Stimulated activated CD8-positive, alpha-beta memory T cell treated with anti-CD3 and anti-CD28 coated beads, Interleukin-7, amount 100 ng/mL, for 4 hours (primary cell): ENCODE data around the gene LILRA2.
"Not testable (repeated sequence)": the region's sequence is repeated elsewhere in the genome, so short reads cannot be mapped to it uniquely, and the experiment has no call there.

Experiments used
- DNase-seq, 2 donors: peaks; one replicate each; pipeline ENCODE4 v3.0.0-alpha.2; 2020; ENCODE audit warnings: low read depth in 2 of 2

LILRA2 gene

DNA sequence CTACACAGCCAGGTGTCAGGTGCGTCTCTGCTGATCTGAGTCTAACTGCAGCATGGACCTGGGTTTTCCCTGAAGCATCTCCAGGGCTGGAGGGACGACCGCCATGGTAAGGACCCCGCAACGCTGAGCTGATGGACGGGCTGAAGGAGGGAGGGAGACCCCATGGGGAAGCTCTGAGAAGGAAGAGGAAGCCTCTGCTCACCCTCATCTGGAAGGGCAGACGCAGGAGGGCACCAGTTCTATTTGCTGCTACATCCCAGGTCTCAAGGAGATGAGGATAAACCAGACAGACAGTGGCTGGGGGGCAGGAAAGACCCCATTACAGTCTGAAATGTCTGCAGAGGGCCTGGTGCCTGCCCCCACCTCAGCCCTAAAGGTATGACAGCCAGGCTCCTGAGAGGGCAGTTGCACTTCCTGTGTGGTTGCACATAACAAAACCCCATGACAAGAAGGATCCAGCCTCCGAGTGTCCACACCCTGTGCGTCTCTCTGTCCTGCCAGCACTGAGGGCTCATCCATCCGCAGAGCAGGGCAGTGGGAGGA, at the start of gene LILRA2:
Gene LILRA2, plus strand, starts transcription at position 461 of the 543 bp plus-strand sequence. CDS start 89 bp downstream, outside the sequence.
- DNase-seq, result no peak

- no peak for DNase-seq
Measured at GRCh38 chr19:54525636-54526035, 48.0 kb upstream of the LILRA2 start.

GRCh38 chr19:54526972-54527371, 46.6 kb upstream of the LILRA2 start:
- DNase-seq, result no peak

- no peak for DNase-seq
Measured at GRCh38 chr19:54530866-54531265, 42.7 kb upstream of the LILRA2 start.

DNA sequence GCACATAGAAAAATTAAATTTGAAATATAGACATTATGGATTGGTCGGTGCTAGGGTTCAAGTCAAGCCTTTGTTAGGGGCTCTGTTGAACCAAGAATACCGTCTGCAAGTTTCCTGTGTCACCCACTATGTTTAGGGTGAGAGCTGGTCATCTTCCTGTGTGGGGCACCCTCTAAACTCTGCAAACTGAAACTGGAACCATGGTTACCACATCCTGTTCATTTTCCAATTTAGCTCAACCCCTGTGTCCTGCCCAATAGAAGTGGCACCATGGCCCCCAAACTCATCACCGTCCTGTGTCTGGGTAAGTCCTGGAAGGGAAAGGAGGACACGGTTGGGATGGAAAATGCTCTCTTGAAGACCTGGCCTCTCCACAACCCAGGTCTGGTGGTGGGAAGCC, 41.1 kb upstream of the LILRA2 start:
- DNase-seq, result peak; percentile 5 to 26

DNA sequence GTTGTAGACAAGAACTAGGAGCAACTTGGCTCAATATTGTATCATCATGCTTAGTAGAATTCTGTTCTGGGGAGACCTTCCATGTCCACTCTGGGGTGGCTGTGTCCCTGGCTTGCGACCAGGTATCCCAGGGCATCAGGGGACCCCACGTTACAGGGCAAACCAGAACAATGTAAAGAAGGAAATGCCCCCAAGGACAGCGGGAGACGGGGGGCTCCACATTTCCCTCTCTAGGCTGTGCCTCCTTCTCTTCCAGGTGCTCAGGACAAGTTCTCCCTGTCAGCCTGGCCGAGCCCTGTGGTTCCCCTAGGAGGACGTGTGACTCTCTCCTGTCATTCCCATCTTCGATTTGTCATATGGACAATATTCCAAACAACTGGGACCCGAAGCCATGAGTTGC, 40.1 kb upstream of the LILRA2 start:
- no peak for DNase-seq

DNA sequence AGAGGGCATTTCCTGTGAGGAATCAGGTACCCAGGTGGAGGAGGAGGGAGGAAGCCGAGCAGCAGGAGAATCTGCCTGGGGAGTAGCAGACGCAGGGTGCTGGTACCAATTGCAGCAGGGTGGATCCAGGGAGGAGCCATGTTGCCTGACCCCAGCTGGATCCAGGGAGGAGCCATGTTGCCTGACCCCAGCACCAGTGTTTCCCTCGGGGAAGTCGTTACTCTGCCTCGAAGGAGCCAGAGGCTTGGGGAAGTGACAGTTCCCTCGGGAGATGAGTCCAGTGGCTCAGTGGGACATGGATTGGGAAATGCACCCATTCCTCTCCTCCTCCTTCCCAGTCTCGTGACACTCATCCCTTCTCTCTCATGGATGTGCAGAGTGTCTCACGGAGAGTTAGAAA, 39.4 kb upstream of the LILRA2 start:
- DNase-seq, result no peak

GRCh38 chr19:54535601-54536000, 38.0 kb upstream of the LILRA2 start:
- no peak for DNase-seq

DNA sequence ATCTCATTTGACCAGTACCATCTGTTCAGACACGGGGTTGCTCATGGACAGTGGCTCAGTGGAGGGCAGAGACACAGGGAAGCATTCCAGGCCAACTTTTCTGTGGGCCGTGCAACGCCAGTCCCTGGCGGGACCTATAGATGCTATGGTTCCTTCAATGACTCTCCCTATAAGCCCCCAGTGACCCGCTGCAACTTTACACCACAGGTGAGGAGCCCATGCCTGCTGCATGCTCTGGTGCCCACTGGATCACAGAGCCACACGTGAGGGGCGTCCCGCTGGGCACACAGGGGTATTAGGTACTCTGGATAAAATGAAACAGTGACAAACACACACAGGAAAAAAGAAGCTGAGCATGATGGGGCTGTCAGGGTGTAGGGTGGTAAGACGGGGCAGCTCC, 36.6 kb upstream of the LILRA2 start:
- DNase-seq, result no peak

DNA sequence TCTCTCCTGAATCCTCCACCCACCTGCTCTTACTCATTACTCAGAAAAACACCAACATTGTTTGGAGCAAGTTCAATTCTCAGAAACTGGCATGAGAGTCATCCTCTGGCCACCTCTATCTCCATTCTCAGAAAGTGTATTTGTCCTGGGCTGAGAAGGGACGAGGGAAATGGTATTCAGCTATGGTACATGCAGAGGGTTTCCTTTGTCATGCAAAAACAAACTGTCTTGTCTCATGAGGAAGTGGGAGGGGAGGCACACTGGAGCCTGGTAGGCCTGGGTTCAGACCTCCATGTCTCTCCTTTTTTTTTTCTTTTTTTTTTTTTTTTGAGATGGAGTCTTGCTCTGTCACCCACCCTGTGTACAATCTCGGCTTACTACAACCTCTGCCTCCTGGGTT, 31.9 kb upstream of the LILRA2 start:
- no peak for DNase-seq

DNA sequence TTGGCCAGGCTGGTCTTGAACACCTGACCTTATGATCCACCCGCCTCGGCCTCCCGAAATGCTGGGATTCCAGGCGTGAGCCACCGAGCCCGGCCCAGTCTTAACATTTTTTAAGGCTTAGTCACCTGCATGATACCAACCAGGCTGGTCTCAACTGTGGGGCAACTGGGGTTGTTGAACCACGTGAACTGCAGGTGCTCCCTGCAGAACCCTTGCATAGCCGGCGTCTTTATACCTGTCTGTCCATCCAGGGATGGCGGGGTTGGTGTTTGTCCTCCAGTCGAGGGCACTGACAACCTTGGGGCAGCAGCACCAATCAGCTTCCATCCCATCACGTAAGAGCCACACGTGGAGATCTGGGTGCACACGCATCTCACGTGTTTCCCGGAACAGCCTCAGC, 24.8 kb upstream of the LILRA2 start:
- no peak for DNase-seq

GRCh38 chr19:54549224-54549623, 24.4 kb upstream of the LILRA2 start:
- DNase-seq, result no peak

DNA sequence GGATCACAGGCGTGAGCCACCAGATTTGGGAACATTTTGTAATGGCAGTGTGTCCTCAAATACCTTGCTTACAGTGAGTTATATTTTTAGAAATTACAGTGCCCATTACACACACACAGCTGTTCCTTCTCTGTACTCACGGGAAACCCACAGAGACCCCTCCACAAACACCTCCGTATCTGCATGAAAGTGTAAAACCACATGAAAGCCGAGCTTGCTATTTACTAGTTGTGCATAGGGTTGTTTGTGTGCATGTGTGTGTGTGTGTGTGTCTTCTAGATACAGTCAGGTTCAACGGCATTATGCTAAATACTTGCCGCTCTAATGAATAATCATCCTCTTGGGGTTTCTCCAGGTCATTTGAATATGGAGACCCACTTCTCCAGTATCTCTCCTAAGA, 22.3 kb upstream of the LILRA2 start:
- peak; percentile 14 to 21 for DNase-seq

DNA sequence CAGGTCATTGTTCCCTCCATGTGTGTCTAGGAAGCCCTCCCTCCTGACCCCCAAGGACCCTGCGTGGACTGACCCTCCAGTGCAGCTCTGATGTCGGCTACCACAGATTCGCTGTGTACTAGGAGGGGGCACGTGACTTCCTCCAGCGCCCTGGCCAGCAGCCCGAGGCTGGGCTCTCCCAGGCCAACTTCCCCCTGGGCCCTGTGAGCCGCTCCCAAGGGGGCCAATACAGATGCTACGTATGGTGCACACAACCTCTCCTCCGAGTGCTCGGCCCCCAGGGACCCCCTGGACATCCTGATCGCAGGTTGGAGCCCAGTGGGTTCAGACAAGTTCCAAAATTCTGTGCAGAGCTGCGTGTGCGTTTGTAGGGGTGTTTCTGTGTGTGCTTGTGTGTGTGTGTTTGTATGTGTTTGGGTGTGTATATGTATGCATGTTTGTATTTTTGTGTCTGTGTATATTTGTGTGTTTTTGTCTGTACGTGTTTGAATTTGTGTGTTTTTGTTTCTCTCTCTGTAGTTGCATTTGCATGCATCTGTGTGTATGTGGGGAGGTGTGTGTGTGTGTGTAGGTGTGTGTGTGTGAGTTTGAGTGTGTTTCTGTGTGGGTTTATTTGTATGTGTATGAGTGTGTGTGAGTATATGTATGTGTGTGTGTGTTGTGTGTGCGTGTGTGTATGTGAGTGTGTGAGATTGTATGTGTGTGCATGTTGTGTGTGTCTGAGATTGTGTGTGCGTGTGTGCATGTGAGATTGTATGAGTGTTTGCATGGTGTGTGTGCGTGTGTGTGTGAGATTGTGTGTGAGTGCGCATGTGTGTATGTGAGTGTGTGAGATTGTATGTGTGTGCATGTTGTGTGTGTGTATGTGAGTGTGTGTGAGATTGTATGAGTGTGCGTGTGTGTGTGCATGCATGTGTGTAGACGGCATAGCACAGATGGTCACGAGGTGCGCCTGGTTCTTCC, 21.4 kb upstream of the LILRA2 start:
- DNase-seq, result no peak

GRCh38 chr19:54552913-54553310, 20.7 kb upstream of the LILRA2 start:
- DNase-seq, result no peak

GRCh38 chr19:54554006-54554405, 19.6 kb upstream of the LILRA2 start:
- DNase-seq, result no peak

GRCh38 chr19:54554896-54555295, 18.7 kb upstream of the LILRA2 start:
- DNase-seq, result no peak

GRCh38 chr19:54556194-54556593, 17.4 kb upstream of the LILRA2 start:
- DNase-seq, result no peak

- no peak for DNase-seq
Measured at GRCh38 chr19:54558339-54558738, 15.3 kb upstream of the LILRA2 start.

DNA sequence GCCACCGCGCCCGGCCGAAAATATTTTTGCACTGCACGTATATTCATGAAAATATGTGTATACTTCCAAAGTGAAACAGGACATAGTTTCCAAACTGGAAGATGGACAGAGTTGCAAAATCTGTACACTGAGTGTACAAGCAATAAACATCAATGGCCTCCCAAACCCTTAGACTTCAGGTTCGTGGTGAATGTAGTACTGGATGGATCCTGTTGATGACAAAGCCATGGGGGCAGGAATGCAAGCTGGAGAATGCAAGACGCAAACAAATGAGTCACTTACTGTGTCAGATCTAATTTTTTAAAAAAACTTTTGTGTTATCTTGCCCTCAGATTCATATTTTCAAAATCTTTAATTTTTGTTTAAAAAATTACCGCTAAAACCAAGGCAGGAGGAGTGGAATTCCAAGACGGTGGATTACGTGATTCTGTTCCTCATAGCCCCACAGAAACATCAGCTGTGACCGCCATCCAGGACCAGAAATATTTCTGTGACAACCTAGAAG, 12.7 kb upstream of the LILRA2 start:
- no peak for DNase-seq

DNA sequence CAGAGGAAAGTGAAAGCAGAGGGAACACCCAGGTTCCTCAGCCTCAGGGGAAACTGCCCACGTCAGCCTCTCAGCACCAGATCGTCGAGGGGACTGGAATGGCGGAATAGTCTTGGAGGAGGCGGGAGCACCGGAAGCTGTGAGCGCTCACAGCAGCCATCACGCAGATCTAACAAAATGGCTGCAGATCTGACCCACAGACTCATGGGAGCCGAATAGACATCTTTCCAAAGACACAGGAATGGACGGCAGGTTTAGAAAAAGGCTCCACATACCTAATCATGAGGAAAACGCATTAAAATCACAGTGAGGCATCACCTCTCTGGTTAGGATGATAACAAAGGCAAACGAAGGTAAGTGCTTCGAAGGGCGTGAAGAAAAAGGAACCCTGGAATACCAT, 11.8 kb upstream of the LILRA2 start:
- no peak for DNase-seq

DNA sequence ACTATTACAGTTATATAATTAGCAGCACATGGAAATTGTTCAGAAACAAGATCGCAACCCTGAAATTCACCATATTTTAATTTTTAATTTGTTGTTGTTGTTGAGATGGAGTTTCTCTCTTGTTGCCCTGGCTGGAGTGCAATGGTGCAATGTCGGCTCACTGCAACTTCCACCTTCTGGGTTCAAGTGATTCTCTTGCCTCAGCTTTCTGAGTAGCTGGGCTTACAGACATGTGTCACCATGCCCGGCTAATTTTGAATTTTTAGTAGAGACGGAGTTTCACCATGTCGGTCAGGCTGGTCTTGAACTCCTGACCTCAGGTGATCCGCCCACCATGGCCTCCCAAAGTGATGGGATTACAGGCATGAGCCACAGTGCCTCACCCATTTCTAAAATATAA, 10.4 kb upstream of the LILRA2 start:
- DNase-seq, result not testable (repeated sequence)

DNA sequence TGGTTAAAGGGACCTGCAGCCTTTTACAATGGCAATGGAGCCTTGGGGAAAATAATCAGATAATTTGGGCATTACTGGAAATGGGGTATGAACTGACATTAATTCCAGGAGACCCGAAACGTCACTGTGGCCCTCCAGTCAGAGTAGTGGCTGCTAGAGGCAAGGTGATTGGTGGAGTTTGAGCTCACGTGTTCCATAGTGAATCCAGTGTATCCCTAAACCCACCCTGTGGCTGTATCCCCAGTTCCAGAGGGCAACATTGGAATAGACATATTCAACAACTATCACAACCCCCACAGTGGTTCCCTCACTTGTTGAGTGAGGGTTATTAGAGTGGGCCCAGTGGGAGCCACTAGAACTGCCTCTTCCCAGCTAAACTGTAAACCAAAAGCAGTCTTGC, 3.3 kb upstream of the LILRA2 start:
- DNase-seq, result no peak
